Measurements from ENCODE around the gene CMTM5. TPM values are rescaled to one million over a fixed set of nuclear protein-coding genes. Genes with fewer than 3 reads are reported as not detected.

Gene CMTM5
- total RNA-seq, 1 experiment from 2014 or later: not detected

DNA sequence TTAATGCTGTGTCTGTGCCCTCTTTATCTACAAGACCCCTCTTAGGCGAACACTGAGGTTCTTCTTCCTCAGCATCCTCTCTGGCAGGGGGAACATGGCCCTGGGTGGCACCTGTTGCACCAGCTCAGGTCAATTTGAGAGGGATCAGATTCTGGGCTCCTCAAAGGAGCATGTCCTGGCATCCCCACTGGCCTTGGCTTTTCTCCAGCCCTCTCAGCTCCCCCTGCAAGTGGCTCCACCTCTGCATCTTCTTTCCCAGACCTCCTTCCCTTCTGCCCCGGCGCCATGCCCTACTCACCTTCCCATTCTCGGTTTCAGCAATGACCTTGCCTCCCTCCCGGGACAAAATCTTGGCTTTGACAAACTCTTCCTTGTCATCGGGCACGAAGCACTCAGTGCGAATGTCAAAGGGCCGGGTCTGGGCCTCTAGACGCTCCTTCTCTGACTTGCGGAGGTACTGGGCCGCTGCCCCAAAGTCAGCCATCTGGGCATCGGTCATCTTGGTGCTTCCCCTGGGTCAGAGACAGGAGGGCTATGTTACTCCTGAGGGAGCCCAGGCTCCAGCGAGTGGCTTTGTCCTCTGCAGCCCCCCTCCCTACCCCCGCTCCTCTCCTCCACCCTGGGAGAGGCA is 30.0 kb downstream of the CMTM5 start:
- TF ChIP-seq, protein P1, sequence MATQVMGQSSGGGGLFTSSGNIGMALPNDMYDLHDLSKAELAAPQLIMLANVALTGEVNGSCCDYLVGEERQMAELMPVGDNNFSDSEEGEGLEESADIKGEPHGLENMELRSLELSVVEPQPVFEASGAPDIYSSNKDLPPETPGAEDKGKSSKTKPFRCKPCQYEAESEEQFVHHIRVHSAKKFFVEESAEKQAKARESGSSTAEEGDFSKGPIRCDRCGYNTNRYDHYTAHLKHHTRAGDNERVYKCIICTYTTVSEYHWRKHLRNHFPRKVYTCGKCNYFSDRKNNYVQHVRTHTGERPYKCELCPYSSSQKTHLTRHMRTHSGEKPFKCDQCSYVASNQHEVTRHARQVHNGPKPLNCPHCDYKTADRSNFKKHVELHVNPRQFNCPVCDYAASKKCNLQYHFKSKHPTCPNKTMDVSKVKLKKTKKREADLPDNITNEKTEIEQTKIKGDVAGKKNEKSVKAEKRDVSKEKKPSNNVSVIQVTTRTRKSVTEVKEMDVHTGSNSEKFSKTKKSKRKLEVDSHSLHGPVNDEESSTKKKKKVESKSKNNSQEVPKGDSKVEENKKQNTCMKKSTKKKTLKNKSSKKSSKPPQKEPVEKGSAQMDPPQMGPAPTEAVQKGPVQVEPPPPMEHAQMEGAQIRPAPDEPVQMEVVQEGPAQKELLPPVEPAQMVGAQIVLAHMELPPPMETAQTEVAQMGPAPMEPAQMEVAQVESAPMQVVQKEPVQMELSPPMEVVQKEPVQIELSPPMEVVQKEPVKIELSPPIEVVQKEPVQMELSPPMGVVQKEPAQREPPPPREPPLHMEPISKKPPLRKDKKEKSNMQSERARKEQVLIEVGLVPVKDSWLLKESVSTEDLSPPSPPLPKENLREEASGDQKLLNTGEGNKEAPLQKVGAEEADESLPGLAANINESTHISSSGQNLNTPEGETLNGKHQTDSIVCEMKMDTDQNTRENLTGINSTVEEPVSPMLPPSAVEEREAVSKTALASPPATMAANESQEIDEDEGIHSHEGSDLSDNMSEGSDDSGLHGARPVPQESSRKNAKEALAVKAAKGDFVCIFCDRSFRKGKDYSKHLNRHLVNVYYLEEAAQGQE (IDR thresholded peaks at IDR 0.05; ENCODE audit: insufficient read depth in 1 of 2, low read depth in 2 of 2, low read length in 1 of 2): no peak
- TF ChIP-seq, protein P2, sequence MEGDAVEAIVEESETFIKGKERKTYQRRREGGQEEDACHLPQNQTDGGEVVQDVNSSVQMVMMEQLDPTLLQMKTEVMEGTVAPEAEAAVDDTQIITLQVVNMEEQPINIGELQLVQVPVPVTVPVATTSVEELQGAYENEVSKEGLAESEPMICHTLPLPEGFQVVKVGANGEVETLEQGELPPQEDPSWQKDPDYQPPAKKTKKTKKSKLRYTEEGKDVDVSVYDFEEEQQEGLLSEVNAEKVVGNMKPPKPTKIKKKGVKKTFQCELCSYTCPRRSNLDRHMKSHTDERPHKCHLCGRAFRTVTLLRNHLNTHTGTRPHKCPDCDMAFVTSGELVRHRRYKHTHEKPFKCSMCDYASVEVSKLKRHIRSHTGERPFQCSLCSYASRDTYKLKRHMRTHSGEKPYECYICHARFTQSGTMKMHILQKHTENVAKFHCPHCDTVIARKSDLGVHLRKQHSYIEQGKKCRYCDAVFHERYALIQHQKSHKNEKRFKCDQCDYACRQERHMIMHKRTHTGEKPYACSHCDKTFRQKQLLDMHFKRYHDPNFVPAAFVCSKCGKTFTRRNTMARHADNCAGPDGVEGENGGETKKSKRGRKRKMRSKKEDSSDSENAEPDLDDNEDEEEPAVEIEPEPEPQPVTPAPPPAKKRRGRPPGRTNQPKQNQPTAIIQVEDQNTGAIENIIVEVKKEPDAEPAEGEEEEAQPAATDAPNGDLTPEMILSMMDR (IDR thresholded peaks at IDR 0.05): no peak
- TF ChIP-seq POLR2AphosphoS5 (IDR thresholded peaks at IDR 0.05; ENCODE audit: low read depth, low read length) (no peak), TCF7L2 (IDR thresholded peaks at IDR 0.05; ENCODE audit: low read depth, low read length) (no peak), SIN3A (IDR thresholded peaks at IDR 0.05; ENCODE audit: borderline replicate concordance, insufficient read depth, low read depth, low read length) (no peak)
- CTCF ChIA-PET: no interaction called here
- BruUV-seq (replicated peaks): no TSS peak
- Histone ChIP-seq H3K27me3 (ENCODE audit: control insufficient read depth, insufficient read depth, low read length) (no peaks in the 10 kb centered on the region; the same call in 1 of the 2 replicates), H3K9me3 (ENCODE audit: control insufficient read depth, insufficient read depth, low read depth, low read length) (no peaks in the 10 kb centered on the region), H3K36me3 (ENCODE audit: control insufficient read depth, insufficient read depth, low read length) (no peaks in the 10 kb centered on the region), H3K4me1 (ENCODE audit: control insufficient read depth, insufficient read depth, low read length) (no peaks in the 10 kb centered on the region), H3K27ac (ENCODE audit: low read length) (no peak overlapping the region), H3K4me3 (ENCODE audit: low read depth in 2 of 2, low read length in 2 of 2) (no peak overlapping the region)
- in situ Hi-C loops (cut with HindIII; ENCODE audit: low pct_unique_long_range_greater_than_20kb, low sequenced_read_pairs): no loop called here
- POLR2A ChIA-PET: no interaction called here
- ATAC-seq (no peak), DNase-seq (ENCODE audit: low read depth, low spot score) (no peak)
- intact Hi-C loops (cut with micrococcal nuclease; ENCODE audit: unreplicated experiment): no loop called here

DNA sequence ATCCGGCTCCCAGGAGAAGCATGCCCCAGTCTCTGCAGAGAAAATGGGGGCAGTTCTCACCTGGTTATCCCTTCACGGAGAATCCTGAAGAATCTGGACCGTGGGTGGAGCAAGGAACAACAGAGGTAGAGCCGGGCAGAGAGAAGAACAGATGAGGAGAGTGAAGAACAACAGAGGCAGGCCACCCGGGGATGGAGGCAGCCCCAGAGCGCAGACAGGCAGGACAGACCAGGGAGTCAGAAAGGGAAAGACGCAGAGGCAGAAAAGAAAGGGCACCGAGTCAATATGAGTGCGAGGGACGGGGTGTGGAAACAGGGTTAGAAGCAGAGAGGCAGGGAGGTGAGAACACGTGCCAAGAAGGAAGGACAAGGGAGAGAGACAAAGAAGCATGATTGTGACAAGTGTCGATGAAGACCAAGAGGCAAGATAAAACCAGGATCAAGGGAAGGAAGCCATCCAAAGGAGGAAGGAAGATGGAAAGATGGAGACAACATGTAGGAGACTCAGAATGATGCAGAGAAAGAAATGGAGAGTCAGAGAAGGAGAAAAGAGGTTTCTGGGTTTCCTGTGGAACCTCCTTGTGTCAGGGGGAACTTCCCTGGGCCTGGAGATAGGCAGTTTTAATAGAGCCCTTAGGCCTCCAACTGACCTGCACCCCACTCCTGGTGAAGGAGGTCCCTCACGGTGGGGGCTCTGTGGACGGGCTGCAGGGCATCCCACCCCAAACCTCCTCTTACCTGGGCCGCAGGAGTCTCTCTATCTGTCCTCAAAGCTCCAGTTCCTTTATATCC is 30.9 kb downstream of the CMTM5 start, which contains the start of gene MYH6:
Gene MYH6 (minus strand): TSS at position 758 of the 791 bp plus-strand sequence. CDS start 1,050 bp downstream, outside the sequence.
- BruUV-seq (replicated peaks): no TSS peak
- POLR2A ChIA-PET: no interaction called here
- TF ChIP-seq POLR2AphosphoS5 (IDR thresholded peaks at IDR 0.05; ENCODE audit: low read depth, low read length): no peak
- TF ChIP-seq, protein P1 (IDR thresholded peaks at IDR 0.05; ENCODE audit: insufficient read depth in 1 of 2, low read depth in 2 of 2, low read length in 1 of 2): no peak
- TF ChIP-seq, protein P2 (IDR thresholded peaks at IDR 0.05): no peak
- TF ChIP-seq SIN3A (IDR thresholded peaks at IDR 0.05; ENCODE audit: borderline replicate concordance, insufficient read depth, low read depth, low read length): no peak
- TF ChIP-seq TCF7L2 (IDR thresholded peaks at IDR 0.05; ENCODE audit: low read depth, low read length): no peak

More for the DNA sequence above, 30.9 kb downstream of the CMTM5 start, which contains the start of gene MYH6:
- H3K27me3 ChIP-seq (ENCODE audit: control insufficient read depth, insufficient read depth, low read length): no peaks in the 10 kb centered on the region; the same call in 1 of the 2 replicates
- H3K27ac ChIP-seq (ENCODE audit: low read length): no peak within 1 kb of the TSS
- H3K9me3 ChIP-seq (ENCODE audit: control insufficient read depth, insufficient read depth, low read depth, low read length): no peaks in the 10 kb centered on the region
- CTCF ChIA-PET: no interaction called here
- DNase-seq (ENCODE audit: low read depth, low spot score): no peak
- ATAC-seq: no peak
- intact Hi-C loops (cut with micrococcal nuclease; ENCODE audit: unreplicated experiment) (no loop called here), in situ Hi-C loops (cut with HindIII; ENCODE audit: low pct_unique_long_range_greater_than_20kb, low sequenced_read_pairs) (no loop called here)
- H3K4me1 ChIP-seq (ENCODE audit: control insufficient read depth, insufficient read depth, low read length): no peaks in the 10 kb centered on the region
- no peak within 1 kb of the TSS for H3K4me3 ChIP-seq (ENCODE audit: low read depth in 2 of 2, low read length in 2 of 2)
- no peaks in the 10 kb centered on the region for H3K36me3 ChIP-seq (ENCODE audit: control insufficient read depth, insufficient read depth, low read length)
